Uterus (tissue), 2 donors: ENCODE data around the gene FBXW9.

Experiments used
- CTCF ChIP-seq, 4 experiments: fragments of 200-600 bp in 2 of 4; fragments of 450-650 bp in 2 of 4; sonication (generic) in 2 of 4; IDR thresholded peaks; one replicate each; pipeline ENCODE4 v1.5.1; 2016 to 2019; ENCODE audit warnings: antibody characterized with exemption in 4 of 4, mild to moderate bottlenecking in 2 of 4, moderate library complexity in 1 of 4
- POLR2A ChIP-seq, 2 donors: fragments of 450-650 bp; IDR thresholded peaks; one replicate each; pipeline ENCODE4 v1.6.1; 2016; ENCODE audit warnings: antibody characterized with exemption in 2 of 2, mild to moderate bottlenecking in 1 of 2, moderate library complexity in 1 of 2

- TF ChIP-seq CTCF (IDR thresholded peaks at IDR 0.05) = no peak
- TF ChIP-seq POLR2A (IDR thresholded peaks at IDR 0.05) = no peak
These were observed 1.8 kb downstream of the FBXW9 start for GRCh38 chr19:12694641-12695040.
